ENCODE results near the gene LAMTOR1. TPM values are rescaled to one million over a fixed set of nuclear protein-coding genes. Genes with fewer than 3 reads are reported as not detected.

LAMTOR1 gene
- total RNA-seq, 6 experiments from 2014 or later, result 131 to 170 (median 145) TPM

DNA sequence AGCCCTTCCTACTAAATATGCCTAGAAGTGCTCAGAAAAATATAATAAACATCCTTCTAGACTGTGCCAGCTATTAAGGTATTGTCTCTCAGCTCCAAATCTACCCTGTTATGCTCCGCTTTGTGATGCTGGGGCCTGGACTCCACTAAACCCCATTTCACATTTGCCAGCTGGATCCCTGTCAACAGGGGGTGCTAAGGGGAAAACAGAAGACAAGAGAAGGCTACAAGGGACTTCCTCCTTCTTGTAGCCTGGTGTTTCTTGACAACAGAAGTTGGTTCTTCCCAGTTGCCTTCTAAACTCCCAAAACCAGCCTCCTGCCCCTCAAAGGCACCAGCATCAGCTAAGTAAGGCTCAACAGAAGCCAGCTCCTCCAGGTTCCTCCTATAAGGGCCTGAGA is 28.0 kb downstream of the LAMTOR1 start:
- Mint-ChIP-seq H3K4me3 (no peak overlapping the region), H3K9me3 (no peaks in the 10 kb centered on the region), H3K36me3 (ENCODE audit: low read depth) (peaks cover 24% of the 10 kb centered on the region; the same call in 1 of the 2 replicates), H3K4me1 (ENCODE audit: low read depth) (peaks cover 73% of the 10 kb centered on the region), H3K27me3 (ENCODE audit: insufficient read depth) (peaks cover 2% of the 10 kb centered on the region; the same call in 1 of the 2 replicates), H3K27ac (peak overlapping the region; percentile 61)
- TF ChIP-seq, protein P1, sequence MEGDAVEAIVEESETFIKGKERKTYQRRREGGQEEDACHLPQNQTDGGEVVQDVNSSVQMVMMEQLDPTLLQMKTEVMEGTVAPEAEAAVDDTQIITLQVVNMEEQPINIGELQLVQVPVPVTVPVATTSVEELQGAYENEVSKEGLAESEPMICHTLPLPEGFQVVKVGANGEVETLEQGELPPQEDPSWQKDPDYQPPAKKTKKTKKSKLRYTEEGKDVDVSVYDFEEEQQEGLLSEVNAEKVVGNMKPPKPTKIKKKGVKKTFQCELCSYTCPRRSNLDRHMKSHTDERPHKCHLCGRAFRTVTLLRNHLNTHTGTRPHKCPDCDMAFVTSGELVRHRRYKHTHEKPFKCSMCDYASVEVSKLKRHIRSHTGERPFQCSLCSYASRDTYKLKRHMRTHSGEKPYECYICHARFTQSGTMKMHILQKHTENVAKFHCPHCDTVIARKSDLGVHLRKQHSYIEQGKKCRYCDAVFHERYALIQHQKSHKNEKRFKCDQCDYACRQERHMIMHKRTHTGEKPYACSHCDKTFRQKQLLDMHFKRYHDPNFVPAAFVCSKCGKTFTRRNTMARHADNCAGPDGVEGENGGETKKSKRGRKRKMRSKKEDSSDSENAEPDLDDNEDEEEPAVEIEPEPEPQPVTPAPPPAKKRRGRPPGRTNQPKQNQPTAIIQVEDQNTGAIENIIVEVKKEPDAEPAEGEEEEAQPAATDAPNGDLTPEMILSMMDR (IDR thresholded peaks at IDR 0.05), result peak; percentile 32
- no peak for DNase-seq

DNA sequence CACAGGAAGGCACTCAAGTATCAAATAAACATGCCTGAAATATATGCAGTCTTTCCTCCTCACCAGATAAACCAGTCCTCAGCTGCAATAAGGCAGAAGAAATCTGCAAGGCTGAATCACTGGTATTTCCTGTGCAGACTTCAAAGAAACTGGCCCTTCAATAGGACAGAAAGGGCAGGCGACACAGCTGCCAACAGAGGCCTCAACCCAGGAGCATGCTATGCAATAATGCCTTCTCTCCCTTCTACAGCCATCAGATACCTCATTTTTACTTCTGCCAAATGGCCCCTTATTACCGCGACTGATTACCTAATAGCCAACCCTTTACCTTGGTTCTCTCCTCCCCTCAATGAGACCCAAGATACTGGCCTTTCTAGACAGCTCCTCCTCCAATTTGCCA is 30.7 kb downstream of the LAMTOR1 start:
- no peaks in the 10 kb centered on the region for H3K9me3 Mint-ChIP-seq

DNA sequence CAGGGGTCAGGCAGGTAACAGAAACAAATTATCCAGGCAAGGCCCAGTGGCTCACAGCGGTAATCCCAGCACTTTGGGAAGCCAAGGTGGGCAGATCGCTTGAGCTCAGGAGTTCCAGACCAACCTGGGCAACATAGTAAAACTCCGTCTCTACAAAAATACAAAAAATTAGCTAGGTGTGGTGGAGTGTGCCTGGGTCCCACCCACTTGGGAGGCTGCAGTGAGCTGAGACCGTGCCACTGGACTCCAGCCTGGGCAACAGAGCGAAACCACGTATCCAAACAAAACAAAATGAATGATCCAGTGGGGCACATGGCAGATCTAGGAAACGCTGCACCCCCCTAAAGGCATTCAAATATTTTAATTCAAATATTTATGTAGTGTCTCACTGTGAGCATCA is 32.6 kb downstream of the LAMTOR1 start:
- TF ChIP-seq, protein P1 (IDR thresholded peaks at IDR 0.05), result no peak
- H3K27ac Mint-ChIP-seq, result peak overlapping the region; percentile 94
- H3K27me3 Mint-ChIP-seq (ENCODE audit: insufficient read depth), result peaks cover 3% of the 10 kb centered on the region; the same call in 1 of the 2 replicates
- H3K4me3 Mint-ChIP-seq, result peak overlapping the region; percentile 80
- H3K9me3 Mint-ChIP-seq, result no peaks in the 10 kb centered on the region
- H3K36me3 Mint-ChIP-seq (ENCODE audit: low read depth), result peaks cover 21% of the 10 kb centered on the region; the same call in 1 of the 2 replicates
- peaks cover 86% of the 10 kb centered on the region for H3K4me1 Mint-ChIP-seq (ENCODE audit: low read depth)
- no peak for DNase-seq

More for the DNA sequence above, 30.7 kb downstream of the LAMTOR1 start:
- H3K4me3 Mint-ChIP-seq, result peak overlapping the region; percentile 52
- H3K27me3 Mint-ChIP-seq (ENCODE audit: insufficient read depth), result peaks cover 1% of the 10 kb centered on the region
- TF ChIP-seq, protein P1 (IDR thresholded peaks at IDR 0.05), result no peak
- peak; percentile 82 for DNase-seq
- H3K36me3 Mint-ChIP-seq (ENCODE audit: low read depth), result peaks cover 29% of the 10 kb centered on the region; the same call in 1 of the 2 replicates
- H3K4me1 Mint-ChIP-seq (ENCODE audit: low read depth), result peaks cover 84% of the 10 kb centered on the region
- H3K27ac Mint-ChIP-seq, result peak overlapping the region; percentile 94

DNA sequence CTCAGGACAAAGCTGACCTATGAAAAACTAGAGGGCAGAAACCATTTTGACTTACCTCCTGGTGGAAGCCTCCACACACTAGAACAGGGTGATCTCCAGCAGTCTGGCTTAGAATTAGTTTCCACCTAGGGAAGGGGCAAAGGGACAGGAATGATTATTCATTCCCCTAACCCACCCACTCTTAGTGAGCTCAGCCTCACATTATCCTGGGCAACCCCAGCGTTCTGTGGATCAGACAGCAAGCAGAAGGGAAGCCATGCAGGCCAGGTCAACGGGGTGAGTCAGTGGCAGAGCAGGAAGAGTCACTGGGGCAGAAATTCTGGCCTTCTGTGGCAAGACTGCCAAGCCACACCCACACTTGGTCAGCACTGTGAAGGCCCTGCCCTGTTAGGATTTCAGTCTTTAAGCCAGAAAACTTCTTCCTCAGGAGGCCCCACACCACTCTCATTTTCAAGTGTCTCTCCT is 33.3 kb downstream of the LAMTOR1 start:
- peak; percentile 86 for DNase-seq
- H3K9me3 Mint-ChIP-seq, result no peaks in the 10 kb centered on the region
- H3K4me1 Mint-ChIP-seq (ENCODE audit: low read depth), result peaks cover 81% of the 10 kb centered on the region
- H3K27me3 Mint-ChIP-seq (ENCODE audit: insufficient read depth), result peaks cover 3% of the 10 kb centered on the region; the same call in 1 of the 2 replicates
- H3K4me3 Mint-ChIP-seq, result peak overlapping the region; percentile 80
- TF ChIP-seq, protein P1 (IDR thresholded peaks at IDR 0.05), result no peak
- H3K36me3 Mint-ChIP-seq (ENCODE audit: low read depth), result peaks cover 21% of the 10 kb centered on the region; the same call in 1 of the 2 replicates
- peak overlapping the region; percentile 94 for H3K27ac Mint-ChIP-seq

DNA sequence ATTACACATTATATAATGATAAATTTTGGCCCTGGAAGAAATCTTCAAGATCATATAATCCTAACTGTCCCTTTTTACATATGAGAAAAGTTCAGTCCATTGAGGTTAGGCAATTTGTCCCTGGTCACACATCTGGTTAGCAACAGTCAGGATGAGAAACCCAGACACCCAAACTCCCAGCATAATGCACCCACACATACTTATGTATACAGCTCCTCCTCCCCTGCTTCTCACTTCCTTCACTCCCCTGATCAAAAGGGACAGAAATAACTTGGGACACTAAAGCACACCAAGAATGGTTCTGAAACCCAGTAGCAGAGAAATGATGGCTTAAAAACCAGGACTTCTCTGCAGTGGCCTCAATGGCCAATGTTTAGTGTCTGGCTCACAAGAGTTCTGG is 33.9 kb downstream of the LAMTOR1 start:
- Mint-ChIP-seq H3K4me3 (peak overlapping the region; percentile 80), H3K36me3 (ENCODE audit: low read depth) (peaks cover 21% of the 10 kb centered on the region; the same call in 1 of the 2 replicates), H3K27me3 (ENCODE audit: insufficient read depth) (peaks cover 4% of the 10 kb centered on the region; the same call in 1 of the 2 replicates), H3K9me3 (no peaks in the 10 kb centered on the region), H3K27ac (peak overlapping the region; percentile 94), H3K4me1 (ENCODE audit: low read depth) (peaks cover 81% of the 10 kb centered on the region)
- DNase-seq, result no peak
- TF ChIP-seq, protein P1 (IDR thresholded peaks at IDR 0.05), result no peak

All from HFFc6 (cell line).